A549 (cell line): Measurements from ENCODE around the gene COBLL1.

Experiments used
- JUNB ChIP-seq: fragments of >200 bp; sonication (Bioruptor Twin); formaldehyde crosslinking; IDR thresholded peaks from 2 replicates; pipeline ENCODE4 v1.6.1; 2016
- RAD21 ChIP-seq, 2 experiments: fragments of >200 bp in 1 of 2; sonication (Bioruptor Twin) in 1 of 2; formaldehyde crosslinking in 1 of 2; IDR thresholded peaks in 1 of 2; conservative IDR thresholded peaks in 1 of 2; 2 replicates in 1 of 2; 3 replicates in 1 of 2; pipeline ENCODE4 v1.6.1; 2012 to 2018; ENCODE audit warnings: inconsistent platforms in 1 of 2
- USF2 ChIP-seq: fragments of 450-650 bp; IDR thresholded peaks from 2 replicates; pipeline ENCODE4 v1.6.1; 2014; ENCODE audit warnings: antibody characterized with exemption
- ZSCAN20 ChIP-seq: fragments of 250-450 bp; sonication (Bioruptor Pico); IDR thresholded peaks from 2 replicates; pipeline ENCODE4 v1.8.0; 2022; ENCODE audit warnings: mild to moderate bottlenecking, moderate library complexity
- TF ChIP-seq, protein P1 (sequence below): fragments of >200 bp; sonication (Bioruptor Twin); formaldehyde crosslinking; IDR thresholded peaks from 3 replicates; pipeline ENCODE4 v1.5.1; 2016
- TF ChIP-seq, protein P2 (sequence below): fragments of >200 bp; sonication (Bioruptor Twin); formaldehyde crosslinking; IDR thresholded peaks from 3 replicates; pipeline ENCODE4 v1.6.1; 2016

DNA sequence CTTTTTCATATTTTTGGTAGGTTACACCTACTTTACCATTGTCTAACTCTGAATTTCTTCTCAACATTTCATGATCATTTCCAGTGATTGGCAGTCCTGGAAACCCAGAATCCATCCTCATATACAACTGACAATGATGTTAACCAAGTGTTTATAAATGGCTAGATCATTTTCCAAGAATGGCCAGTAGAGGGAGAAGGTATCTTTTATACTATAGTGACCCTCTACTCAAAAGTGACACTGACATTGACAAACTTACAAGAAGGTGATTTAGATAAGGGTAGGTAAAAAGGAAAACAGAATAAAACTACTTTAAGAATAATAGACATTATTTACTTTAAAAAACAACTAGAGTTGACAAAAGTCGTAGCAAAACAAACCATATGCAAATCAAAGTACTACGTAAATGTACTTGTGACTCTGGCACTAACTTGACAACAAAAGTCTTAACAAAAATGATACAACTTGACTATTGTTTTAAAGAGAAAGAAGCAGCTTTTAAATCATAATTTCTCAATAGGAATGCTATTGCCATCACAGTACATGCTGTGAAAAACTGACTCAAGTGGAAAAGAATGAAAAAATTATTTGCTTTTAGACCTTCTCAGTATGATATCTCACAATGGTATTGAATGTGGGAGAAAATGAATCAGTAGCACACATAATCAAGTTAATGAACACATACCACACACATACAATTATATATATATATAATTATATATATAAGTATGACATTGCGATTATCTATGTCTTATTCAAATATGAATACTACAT lies 143.7 kb downstream of the COBLL1 start:
- TF ChIP-seq JUNB: no peak
- no peak for TF ChIP-seq USF2
- TF ChIP-seq, protein P1, sequence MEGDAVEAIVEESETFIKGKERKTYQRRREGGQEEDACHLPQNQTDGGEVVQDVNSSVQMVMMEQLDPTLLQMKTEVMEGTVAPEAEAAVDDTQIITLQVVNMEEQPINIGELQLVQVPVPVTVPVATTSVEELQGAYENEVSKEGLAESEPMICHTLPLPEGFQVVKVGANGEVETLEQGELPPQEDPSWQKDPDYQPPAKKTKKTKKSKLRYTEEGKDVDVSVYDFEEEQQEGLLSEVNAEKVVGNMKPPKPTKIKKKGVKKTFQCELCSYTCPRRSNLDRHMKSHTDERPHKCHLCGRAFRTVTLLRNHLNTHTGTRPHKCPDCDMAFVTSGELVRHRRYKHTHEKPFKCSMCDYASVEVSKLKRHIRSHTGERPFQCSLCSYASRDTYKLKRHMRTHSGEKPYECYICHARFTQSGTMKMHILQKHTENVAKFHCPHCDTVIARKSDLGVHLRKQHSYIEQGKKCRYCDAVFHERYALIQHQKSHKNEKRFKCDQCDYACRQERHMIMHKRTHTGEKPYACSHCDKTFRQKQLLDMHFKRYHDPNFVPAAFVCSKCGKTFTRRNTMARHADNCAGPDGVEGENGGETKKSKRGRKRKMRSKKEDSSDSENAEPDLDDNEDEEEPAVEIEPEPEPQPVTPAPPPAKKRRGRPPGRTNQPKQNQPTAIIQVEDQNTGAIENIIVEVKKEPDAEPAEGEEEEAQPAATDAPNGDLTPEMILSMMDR: peak; percentile 68
- no peak for TF ChIP-seq ZSCAN20 (CRISPR knock-in tag)
- TF ChIP-seq, protein P2, sequence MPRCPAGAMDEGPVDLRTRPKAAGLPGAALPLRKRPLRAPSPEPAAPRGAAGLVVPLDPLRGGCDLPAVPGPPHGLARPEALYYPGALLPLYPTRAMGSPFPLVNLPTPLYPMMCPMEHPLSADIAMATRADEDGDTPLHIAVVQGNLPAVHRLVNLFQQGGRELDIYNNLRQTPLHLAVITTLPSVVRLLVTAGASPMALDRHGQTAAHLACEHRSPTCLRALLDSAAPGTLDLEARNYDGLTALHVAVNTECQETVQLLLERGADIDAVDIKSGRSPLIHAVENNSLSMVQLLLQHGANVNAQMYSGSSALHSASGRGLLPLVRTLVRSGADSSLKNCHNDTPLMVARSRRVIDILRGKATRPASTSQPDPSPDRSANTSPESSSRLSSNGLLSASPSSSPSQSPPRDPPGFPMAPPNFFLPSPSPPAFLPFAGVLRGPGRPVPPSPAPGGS: no peak
- TF ChIP-seq RAD21 (conservative IDR thresholded peaks at IDR 0.05 in 1 of 2, IDR thresholded peaks at IDR 0.05 in 1 of 2): peak; percentile 54 to 56; a peak in 4 of 5 replicates
